ENCODE data around the gene TBL1X.

TBL1X gene

DNA sequence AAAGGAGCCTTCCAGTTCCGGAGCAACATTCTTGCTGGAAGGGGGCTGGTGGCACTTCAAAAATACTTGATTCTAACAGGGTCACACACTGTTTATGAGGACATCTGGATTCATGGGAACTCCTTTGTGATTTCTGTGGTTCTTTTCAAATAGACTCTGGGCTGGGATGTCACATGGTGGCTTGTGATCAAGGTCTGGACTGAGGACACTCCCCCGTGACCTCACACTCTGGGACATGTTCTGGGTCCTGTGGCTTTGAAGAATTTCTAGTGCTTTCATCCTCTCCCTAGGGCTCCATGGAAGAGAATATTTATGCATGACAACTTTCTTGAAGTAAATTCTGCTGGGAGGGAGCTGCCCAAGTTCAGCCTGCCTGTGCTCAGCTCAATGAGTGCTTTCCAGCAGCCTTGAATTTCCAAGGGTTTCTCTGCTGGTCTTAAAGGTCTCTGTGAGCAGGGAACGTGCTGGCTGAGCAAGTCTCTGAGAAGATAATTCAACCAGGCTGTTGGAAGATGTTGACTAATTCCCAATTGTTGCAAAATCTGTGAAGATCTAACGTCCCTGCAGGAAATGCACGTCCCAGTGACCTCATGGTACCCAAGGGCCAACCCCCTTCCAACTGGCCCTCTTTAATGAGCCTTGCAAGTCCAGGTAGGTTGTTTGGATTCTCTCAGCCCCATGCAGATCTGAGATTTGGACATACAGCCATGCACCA lies 264.5 kb downstream of the TBL1X start:
- no peaks in the 10 kb centered on the region for H3K36me3 ChIP-seq (ENCODE audit: control insufficient read depth in 1 of 2, insufficient read depth in 2 of 2, low read length in 2 of 2)
- no peak overlapping the region for H3K4me3 ChIP-seq (ENCODE audit: low read depth in 1 of 2, low read length in 2 of 2)
- no peak overlapping the region for H3K9ac ChIP-seq (ENCODE audit: low read depth in 1 of 2, low read length in 2 of 2)
- peaks cover 0 to 8% of the 10 kb centered on the region in 2 donors for H3K9me3 ChIP-seq (ENCODE audit: control insufficient read depth in 1 of 2, low read length in 2 of 2)
- no peaks in the 10 kb centered on the region for H3K4me1 ChIP-seq (ENCODE audit: control insufficient read depth in 1 of 2, insufficient read depth in 2 of 2, low read length in 2 of 2)
- no peak overlapping the region for H3K27ac ChIP-seq (ENCODE audit: low read depth, low read length)
- H3K27me3 ChIP-seq (ENCODE audit: control insufficient read depth in 1 of 2, insufficient read depth in 2 of 2, low read length in 2 of 2) = no peaks in the 10 kb centered on the region

DNA sequence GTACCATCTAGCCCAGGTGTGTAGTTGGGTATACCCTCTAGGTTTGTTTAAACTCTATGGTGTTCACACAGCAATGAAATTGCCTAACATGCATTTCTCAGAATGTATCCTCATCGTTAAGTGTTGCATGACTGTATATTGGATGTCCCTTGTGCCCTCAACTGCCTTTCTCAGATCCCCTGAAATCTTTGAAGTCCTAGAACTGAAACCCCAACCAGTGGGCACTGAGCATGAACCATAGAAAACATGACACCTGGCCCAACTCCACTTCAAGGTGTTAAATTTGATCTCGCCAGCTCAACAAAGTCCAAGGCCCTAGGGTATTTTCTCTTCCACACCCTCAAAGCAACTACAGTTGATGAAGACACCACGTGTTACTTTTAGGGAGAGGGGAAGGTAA lies 265.2 kb downstream of the TBL1X start:
- H3K9ac ChIP-seq (ENCODE audit: low read depth in 1 of 2, low read length in 2 of 2) = no peak overlapping the region
- no peak overlapping the region for H3K27ac ChIP-seq (ENCODE audit: low read depth, low read length)
- H3K4me3 ChIP-seq (ENCODE audit: low read depth in 1 of 2, low read length in 2 of 2) = no peak overlapping the region
- no peaks in the 10 kb centered on the region for H3K27me3 ChIP-seq (ENCODE audit: control insufficient read depth in 1 of 2, insufficient read depth in 2 of 2, low read length in 2 of 2)
- H3K4me1 ChIP-seq (ENCODE audit: control insufficient read depth in 1 of 2, insufficient read depth in 2 of 2, low read length in 2 of 2) = no peaks in the 10 kb centered on the region
- H3K36me3 ChIP-seq (ENCODE audit: control insufficient read depth in 1 of 2, insufficient read depth in 2 of 2, low read length in 2 of 2) = no peaks in the 10 kb centered on the region
- H3K9me3 ChIP-seq (ENCODE audit: control insufficient read depth in 1 of 2, low read length in 2 of 2) = peaks cover 0 to 8% of the 10 kb centered on the region in 2 donors

DNA sequence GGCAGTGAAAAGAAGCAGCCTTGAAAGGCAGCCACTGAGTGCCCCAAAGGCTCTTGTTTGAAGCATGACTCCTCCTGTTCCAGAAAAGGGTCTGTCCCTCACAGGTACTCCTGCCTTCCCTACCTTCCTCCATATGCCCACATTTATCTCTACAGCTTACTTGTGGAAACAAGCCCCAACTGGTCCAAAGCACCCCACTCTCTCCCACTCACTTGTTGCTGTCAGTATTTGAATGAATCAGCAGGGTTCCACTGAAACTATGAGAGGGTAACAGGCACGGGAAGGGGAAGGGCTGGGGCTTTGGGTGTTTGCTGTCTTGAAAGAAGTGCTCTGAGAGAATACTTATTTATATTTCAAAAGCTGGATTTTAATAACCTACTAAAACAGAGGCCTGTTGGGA lies 265.9 kb downstream of the TBL1X start:
- no peaks in the 10 kb centered on the region for H3K27me3 ChIP-seq (ENCODE audit: control insufficient read depth in 1 of 2, insufficient read depth in 2 of 2, low read length in 2 of 2)
- no peaks in the 10 kb centered on the region for H3K36me3 ChIP-seq (ENCODE audit: control insufficient read depth in 1 of 2, insufficient read depth in 2 of 2, low read length in 2 of 2)
- H3K9ac ChIP-seq (ENCODE audit: low read depth in 1 of 2, low read length in 2 of 2) = no peak overlapping the region
- H3K4me1 ChIP-seq (ENCODE audit: control insufficient read depth in 1 of 2, insufficient read depth in 2 of 2, low read length in 2 of 2) = no peaks in the 10 kb centered on the region
- no peak overlapping the region for H3K27ac ChIP-seq (ENCODE audit: low read depth, low read length)
- H3K9me3 ChIP-seq (ENCODE audit: control insufficient read depth in 1 of 2, low read length in 2 of 2) = peaks cover 0 to 8% of the 10 kb centered on the region in 2 donors
- H3K4me3 ChIP-seq (ENCODE audit: low read depth in 1 of 2, low read length in 2 of 2) = no peak overlapping the region

DNA sequence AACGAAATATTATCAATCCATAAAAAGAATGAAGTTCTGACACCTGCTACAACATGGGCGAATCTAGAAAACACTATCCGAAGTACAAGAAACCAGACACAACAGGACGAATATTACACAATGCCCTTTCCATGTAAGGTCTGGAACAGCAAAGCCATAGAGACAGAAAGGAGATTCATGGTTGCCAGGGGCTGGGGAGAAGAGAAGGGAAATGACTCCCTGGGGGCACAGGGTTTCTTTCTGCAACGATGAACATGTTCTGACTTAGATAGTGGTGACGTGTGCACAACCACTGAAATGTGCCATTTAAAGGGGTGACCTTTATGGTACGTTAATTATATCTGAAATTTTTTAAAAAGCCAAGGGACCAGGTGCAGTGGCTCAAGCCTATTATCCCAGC lies 272.5 kb downstream of the TBL1X start:
- Histone ChIP-seq H3K9ac (ENCODE audit: low read depth in 1 of 2, low read length in 2 of 2) (no peak overlapping the region), H3K36me3 (ENCODE audit: control insufficient read depth in 1 of 2, insufficient read depth in 2 of 2, low read length in 2 of 2) (no peaks in the 10 kb centered on the region), H3K4me1 (ENCODE audit: control insufficient read depth in 1 of 2, insufficient read depth in 2 of 2, low read length in 2 of 2) (no peaks in the 10 kb centered on the region), H3K4me3 (ENCODE audit: low read depth in 1 of 2, low read length in 2 of 2) (no peak overlapping the region), H3K9me3 (ENCODE audit: control insufficient read depth in 1 of 2, low read length in 2 of 2) (no peaks in the 10 kb centered on the region), H3K27ac (ENCODE audit: low read depth, low read length) (no peak overlapping the region), H3K27me3 (ENCODE audit: control insufficient read depth in 1 of 2, insufficient read depth in 2 of 2, low read length in 2 of 2) (no peaks in the 10 kb centered on the region)

DNA sequence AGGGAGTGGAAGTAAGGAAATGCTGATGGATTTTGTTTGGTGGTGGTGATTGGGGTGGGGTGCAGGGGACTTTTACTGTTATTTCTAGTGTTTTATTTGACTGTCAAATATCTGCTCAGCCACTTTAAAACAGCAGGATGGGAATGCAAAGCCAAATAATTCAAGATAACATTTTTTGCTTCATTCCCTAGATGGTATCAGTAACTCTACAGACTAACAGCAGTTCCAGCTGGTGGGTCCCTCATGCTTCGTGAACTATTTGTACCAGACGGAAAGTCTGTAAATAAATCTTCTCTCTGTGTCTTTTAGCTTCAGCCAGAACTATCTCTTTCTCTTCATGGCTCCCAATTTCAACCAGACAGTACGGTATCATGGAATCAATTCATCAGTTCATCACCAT lies 273.3 kb downstream of the TBL1X start:
- no peaks in the 10 kb centered on the region for H3K4me1 ChIP-seq (ENCODE audit: control insufficient read depth in 1 of 2, insufficient read depth in 2 of 2, low read length in 2 of 2)
- no peak overlapping the region for H3K9ac ChIP-seq (ENCODE audit: low read depth in 1 of 2, low read length in 2 of 2)
- no peaks in the 10 kb centered on the region for H3K36me3 ChIP-seq (ENCODE audit: control insufficient read depth in 1 of 2, insufficient read depth in 2 of 2, low read length in 2 of 2)
- no peak overlapping the region for H3K27ac ChIP-seq (ENCODE audit: low read depth, low read length)
- no peak overlapping the region for H3K4me3 ChIP-seq (ENCODE audit: low read depth in 1 of 2, low read length in 2 of 2)
- H3K9me3 ChIP-seq (ENCODE audit: control insufficient read depth in 1 of 2, low read length in 2 of 2) = no peaks in the 10 kb centered on the region
- no peaks in the 10 kb centered on the region for H3K27me3 ChIP-seq (ENCODE audit: control insufficient read depth in 1 of 2, insufficient read depth in 2 of 2, low read length in 2 of 2)

DNA sequence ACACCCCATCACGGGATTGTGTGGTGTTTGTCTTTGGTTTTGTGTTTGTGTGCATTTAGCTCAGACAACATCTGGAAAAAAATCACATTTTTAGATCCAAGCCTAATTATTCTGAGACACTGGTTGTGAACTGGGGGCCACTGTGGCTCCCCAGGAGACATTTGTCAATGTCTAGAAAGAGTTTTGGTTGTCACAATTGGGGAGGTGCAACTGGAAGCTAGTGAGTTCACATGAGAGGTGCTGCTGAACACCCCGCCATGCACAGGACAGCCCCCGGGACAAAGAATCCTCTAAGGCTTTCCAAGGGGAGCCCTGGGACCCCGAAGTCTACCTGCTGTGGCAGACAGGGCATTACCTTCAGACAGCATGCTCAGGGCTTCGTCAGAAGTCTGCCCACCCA lies 274.3 kb downstream of the TBL1X start:
- Histone ChIP-seq H3K36me3 (ENCODE audit: control insufficient read depth in 1 of 2, insufficient read depth in 2 of 2, low read length in 2 of 2) (no peaks in the 10 kb centered on the region), H3K9ac (ENCODE audit: low read depth in 1 of 2, low read length in 2 of 2) (no peak overlapping the region), H3K4me3 (ENCODE audit: low read depth in 1 of 2, low read length in 2 of 2) (no peak overlapping the region), H3K4me1 (ENCODE audit: control insufficient read depth in 1 of 2, insufficient read depth in 2 of 2, low read length in 2 of 2) (no peaks in the 10 kb centered on the region), H3K9me3 (ENCODE audit: control insufficient read depth in 1 of 2, low read length in 2 of 2) (no peaks in the 10 kb centered on the region), H3K27me3 (ENCODE audit: control insufficient read depth in 1 of 2, insufficient read depth in 2 of 2, low read length in 2 of 2) (no peaks in the 10 kb centered on the region), H3K27ac (ENCODE audit: low read depth, low read length) (no peak overlapping the region)

DNA sequence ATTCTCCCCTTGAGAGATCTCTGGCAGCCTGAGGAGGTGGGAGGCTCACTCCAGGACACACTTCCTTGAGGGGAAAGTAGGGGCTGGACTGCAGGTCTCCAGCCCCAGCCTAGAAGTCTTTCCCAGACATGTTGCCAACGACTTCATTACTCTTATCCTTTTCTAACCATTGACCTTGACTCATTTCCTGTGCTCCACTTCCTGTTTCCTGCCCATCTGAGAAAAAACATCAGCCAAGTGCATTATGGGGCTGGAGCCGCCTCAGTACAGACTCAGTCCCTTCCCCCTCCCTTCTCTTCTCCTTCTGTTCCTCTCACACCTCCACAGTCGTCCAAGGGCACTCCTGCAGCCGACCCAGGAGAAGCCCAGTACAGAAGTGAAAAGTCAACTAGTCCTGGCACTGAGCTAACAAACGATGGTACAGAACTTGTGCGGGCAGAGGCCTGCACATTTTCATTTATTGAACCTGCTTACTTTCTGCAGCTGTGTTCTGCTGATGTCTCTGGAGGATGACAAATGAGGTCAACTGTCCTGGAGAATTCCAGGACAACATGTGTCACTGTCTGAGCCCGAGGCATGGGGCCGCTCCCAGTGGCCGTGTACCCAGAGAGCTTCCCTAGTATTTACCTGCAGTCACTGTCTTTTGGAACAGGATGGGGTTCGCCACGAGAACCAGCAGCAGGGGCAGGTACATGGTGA lies 280.7 kb downstream of the TBL1X start:
- Histone ChIP-seq H3K27ac (ENCODE audit: low read depth, low read length) (no peak overlapping the region), H3K36me3 (ENCODE audit: control insufficient read depth in 1 of 2, insufficient read depth in 2 of 2, low read length in 2 of 2) (no peaks in the 10 kb centered on the region), H3K4me3 (ENCODE audit: low read depth in 1 of 2, low read length in 2 of 2) (no peak overlapping the region), H3K9ac (ENCODE audit: low read depth in 1 of 2, low read length in 2 of 2) (no peak overlapping the region), H3K4me1 (ENCODE audit: control insufficient read depth in 1 of 2, insufficient read depth in 2 of 2, low read length in 2 of 2) (no peaks in the 10 kb centered on the region), H3K9me3 (ENCODE audit: control insufficient read depth in 1 of 2, low read length in 2 of 2) (no peaks in the 10 kb centered on the region), H3K27me3 (ENCODE audit: control insufficient read depth in 1 of 2, insufficient read depth in 2 of 2, low read length in 2 of 2) (no peaks in the 10 kb centered on the region)

DNA sequence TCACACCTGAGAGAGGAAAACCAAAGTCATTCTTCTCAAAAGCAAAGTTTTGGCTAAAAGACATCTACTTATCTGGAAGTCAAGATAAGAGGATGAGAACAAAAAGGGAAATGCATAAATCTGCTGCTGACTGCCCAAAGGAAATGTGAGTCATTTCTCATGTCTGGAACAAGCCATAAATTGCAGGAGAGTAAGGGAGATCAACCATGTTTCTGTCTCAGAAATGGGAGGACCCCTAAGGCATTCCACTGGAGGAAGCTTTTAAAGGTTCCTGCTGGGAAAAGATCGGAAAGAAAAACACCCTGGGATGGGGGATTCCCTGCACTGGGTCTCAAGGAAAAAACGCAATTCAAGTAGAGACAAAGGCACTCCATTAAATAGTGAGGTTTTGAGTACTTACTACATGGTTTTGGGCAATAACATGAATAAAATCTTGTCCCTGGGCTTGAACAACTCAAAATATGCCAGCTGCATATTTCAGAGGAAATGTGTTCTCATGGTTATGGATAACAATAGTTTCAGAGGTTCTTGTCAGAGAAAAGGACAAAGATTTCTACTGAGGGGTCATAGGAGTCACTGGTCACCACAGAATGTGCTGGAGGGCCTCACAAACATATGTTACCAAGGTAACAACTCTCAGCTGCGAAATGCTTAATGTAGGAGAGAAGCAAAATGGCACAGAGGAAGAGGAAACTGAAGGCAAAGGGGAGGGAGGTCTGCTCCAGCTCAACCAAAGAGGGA lies 281.5 kb downstream of the TBL1X start:
- no peaks in the 10 kb centered on the region for H3K4me1 ChIP-seq (ENCODE audit: control insufficient read depth in 1 of 2, insufficient read depth in 2 of 2, low read length in 2 of 2)
- no peaks in the 10 kb centered on the region for H3K27me3 ChIP-seq (ENCODE audit: control insufficient read depth in 1 of 2, insufficient read depth in 2 of 2, low read length in 2 of 2)
- H3K9me3 ChIP-seq (ENCODE audit: control insufficient read depth in 1 of 2, low read length in 2 of 2) = no peaks in the 10 kb centered on the region
- no peak overlapping the region for H3K27ac ChIP-seq (ENCODE audit: low read depth, low read length)
- no peak overlapping the region for H3K4me3 ChIP-seq (ENCODE audit: low read depth in 1 of 2, low read length in 2 of 2)
- no peaks in the 10 kb centered on the region for H3K36me3 ChIP-seq (ENCODE audit: control insufficient read depth in 1 of 2, insufficient read depth in 2 of 2, low read length in 2 of 2)
- no peak overlapping the region for H3K9ac ChIP-seq (ENCODE audit: low read depth in 1 of 2, low read length in 2 of 2)

DNA sequence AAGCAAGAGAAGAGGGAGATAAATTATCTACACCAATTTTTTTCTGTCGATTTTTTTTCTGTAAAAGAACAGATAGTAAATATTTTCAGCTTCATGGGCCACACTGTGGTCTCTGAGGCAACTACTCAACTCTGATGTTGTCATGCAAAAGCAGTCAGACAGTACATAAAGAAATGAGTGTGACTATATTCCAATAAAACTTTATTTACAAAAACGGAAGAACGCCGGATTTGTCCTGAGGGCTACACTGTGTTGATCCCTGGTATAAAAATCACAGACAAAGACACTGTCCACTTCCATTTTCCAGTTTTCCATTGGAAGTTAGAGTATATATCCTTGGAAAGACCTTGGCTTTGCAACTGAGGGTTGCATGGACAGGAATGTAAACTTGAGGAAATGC lies 282.8 kb downstream of the TBL1X start:
- Histone ChIP-seq H3K4me3 (ENCODE audit: low read depth in 1 of 2, low read length in 2 of 2) (no peak overlapping the region), H3K4me1 (ENCODE audit: control insufficient read depth in 1 of 2, insufficient read depth in 2 of 2, low read length in 2 of 2) (no peaks in the 10 kb centered on the region), H3K9ac (ENCODE audit: low read depth in 1 of 2, low read length in 2 of 2) (no peak overlapping the region), H3K27me3 (ENCODE audit: control insufficient read depth in 1 of 2, insufficient read depth in 2 of 2, low read length in 2 of 2) (no peaks in the 10 kb centered on the region), H3K36me3 (ENCODE audit: control insufficient read depth in 1 of 2, insufficient read depth in 2 of 2, low read length in 2 of 2) (no peaks in the 10 kb centered on the region), H3K9me3 (ENCODE audit: control insufficient read depth in 1 of 2, low read length in 2 of 2) (no peaks in the 10 kb centered on the region), H3K27ac (ENCODE audit: low read depth, low read length) (no peak overlapping the region)

DNA sequence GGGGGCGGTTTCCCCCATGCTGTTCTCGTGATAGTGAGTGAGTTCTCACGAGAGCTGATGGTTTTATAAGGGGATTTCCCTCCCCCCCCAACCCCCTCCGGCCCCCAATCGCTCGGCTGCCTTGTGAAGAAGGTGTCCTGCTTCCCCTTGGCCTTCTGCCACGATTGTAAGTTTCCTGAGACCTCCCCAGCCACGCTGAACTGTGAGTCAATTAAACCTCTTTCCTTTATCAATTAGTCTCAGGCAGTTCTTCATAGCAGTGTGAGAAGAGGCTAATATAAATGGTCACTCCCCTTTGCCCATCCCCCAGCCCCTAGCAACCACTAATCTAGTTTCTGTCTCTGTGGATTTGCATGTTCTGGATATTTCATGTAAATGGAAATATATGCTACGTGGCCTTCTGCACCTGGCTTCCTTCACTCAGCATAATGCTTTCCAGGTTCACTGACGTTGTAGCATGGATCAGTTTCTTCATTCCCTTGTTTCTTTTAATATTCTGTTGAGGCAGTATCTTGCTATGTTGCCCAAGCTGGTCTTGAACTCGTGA lies 284.4 kb downstream of the TBL1X start:
- Histone ChIP-seq H3K9me3 (ENCODE audit: control insufficient read depth in 1 of 2, low read length in 2 of 2) (no peaks in the 10 kb centered on the region), H3K4me1 (ENCODE audit: control insufficient read depth in 1 of 2, insufficient read depth in 2 of 2, low read length in 2 of 2) (no peaks in the 10 kb centered on the region), H3K9ac (ENCODE audit: low read depth in 1 of 2, low read length in 2 of 2) (no peak overlapping the region), H3K27ac (ENCODE audit: low read depth, low read length) (no peak overlapping the region), H3K27me3 (ENCODE audit: control insufficient read depth in 1 of 2, insufficient read depth in 2 of 2, low read length in 2 of 2) (no peaks in the 10 kb centered on the region), H3K36me3 (ENCODE audit: control insufficient read depth in 1 of 2, insufficient read depth in 2 of 2, low read length in 2 of 2) (no peaks in the 10 kb centered on the region), H3K4me3 (ENCODE audit: low read depth in 1 of 2, low read length in 2 of 2) (no peak overlapping the region)

All from duodenal mucosa (tissue), 2 donors.